ENCODE data around the gene ADAMTSL1. TPM values are rescaled to one million over a fixed set of nuclear protein-coding genes. Genes with fewer than 3 reads are reported as not detected.

ADAMTSL1 gene
- total and polyA plus RNA-seq, 2 donors from 2014 or later = 3.0 to 27.3 TPM

GRCh38 chr9:18920141-18921084 lies 446.5 kb downstream of the ADAMTSL1 start:
- no peak for TF ChIP-seq CTCF (IDR thresholded peaks at IDR 0.05; ENCODE audit: borderline replicate concordance, extremely low read depth, insufficient read depth)
- Histone ChIP-seq H3K9me3 (ENCODE audit: control insufficient read depth in 2 of 3, insufficient read depth in 1 of 3, low read length in 3 of 3) (no peaks in the 10 kb centered on the region), H3K27ac (ENCODE audit: low read depth in 2 of 2, low read length in 2 of 2) (no peak overlapping the region), H3K27me3 (ENCODE audit: control insufficient read depth, insufficient read depth, low read length) (no peaks in the 10 kb centered on the region), H3K4me1 (ENCODE audit: control insufficient read depth in 2 of 3, insufficient read depth in 2 of 3, low read depth in 1 of 3, low read length in 3 of 3) (no peaks in the 10 kb centered on the region), H3K4me3 (ENCODE audit: low read length in 3 of 3) (no peak overlapping the region), H3K9ac (ENCODE audit: low read length in 3 of 3) (no peak overlapping the region), H3K36me3 (ENCODE audit: control insufficient read depth in 2 of 3, insufficient read depth in 3 of 3, low read length in 3 of 3) (no peaks in the 10 kb centered on the region)
- FAIRE-seq (no peak), DNase-seq (no peak)
- intact Hi-C loops (cut with DNase I) = no loop called here

GRCh38 chr9:18921366-18922075 lies 447.6 kb downstream of the ADAMTSL1 start:
- no peak for DNase-seq
- TF ChIP-seq CTCF (IDR thresholded peaks at IDR 0.05; ENCODE audit: borderline replicate concordance, extremely low read depth, insufficient read depth) = no peak
- intact Hi-C loops (cut with DNase I) = no loop called here
- no peak overlapping the region for H3K27ac ChIP-seq (ENCODE audit: low read depth in 2 of 2, low read length in 2 of 2)
- H3K36me3 ChIP-seq (ENCODE audit: control insufficient read depth in 2 of 3, insufficient read depth in 3 of 3, low read length in 3 of 3) = no peaks in the 10 kb centered on the region
- H3K9ac ChIP-seq (ENCODE audit: low read length in 3 of 3) = no peak overlapping the region
- no peaks in the 10 kb centered on the region for H3K9me3 ChIP-seq (ENCODE audit: control insufficient read depth in 2 of 3, insufficient read depth in 1 of 3, low read length in 3 of 3)
- no peaks in the 10 kb centered on the region for H3K4me1 ChIP-seq (ENCODE audit: control insufficient read depth in 2 of 3, insufficient read depth in 2 of 3, low read depth in 1 of 3, low read length in 3 of 3)
- no peaks in the 10 kb centered on the region for H3K27me3 ChIP-seq (ENCODE audit: control insufficient read depth, insufficient read depth, low read length)
- no peak for FAIRE-seq
- H3K4me3 ChIP-seq (ENCODE audit: low read length in 3 of 3) = no peak overlapping the region

GRCh38 chr9:18922161-18922885 lies 448.4 kb downstream of the ADAMTSL1 start:
- H3K27me3 ChIP-seq (ENCODE audit: control insufficient read depth, insufficient read depth, low read length) = no peaks in the 10 kb centered on the region
- DNase-seq = no peak
- no peak overlapping the region for H3K27ac ChIP-seq (ENCODE audit: low read depth in 2 of 2, low read length in 2 of 2)
- H3K4me1 ChIP-seq (ENCODE audit: control insufficient read depth in 2 of 3, insufficient read depth in 2 of 3, low read depth in 1 of 3, low read length in 3 of 3) = no peaks in the 10 kb centered on the region
- no peak for FAIRE-seq
- no peak overlapping the region for H3K9ac ChIP-seq (ENCODE audit: low read length in 3 of 3)
- H3K4me3 ChIP-seq (ENCODE audit: low read length in 3 of 3) = no peak overlapping the region
- H3K9me3 ChIP-seq (ENCODE audit: control insufficient read depth in 2 of 3, insufficient read depth in 1 of 3, low read length in 3 of 3) = no peaks in the 10 kb centered on the region
- H3K36me3 ChIP-seq (ENCODE audit: control insufficient read depth in 2 of 3, insufficient read depth in 3 of 3, low read length in 3 of 3) = no peaks in the 10 kb centered on the region
- TF ChIP-seq CTCF (IDR thresholded peaks at IDR 0.05; ENCODE audit: borderline replicate concordance, extremely low read depth, insufficient read depth) = no peak
- intact Hi-C loops (cut with DNase I) = no loop called here
